ENCODE measurements around the gene SLC38A10. TPM values are rescaled to one million over a fixed set of nuclear protein-coding genes. Genes with fewer than 3 reads are reported as not detected.

The SLC38A10 gene
- total RNA-seq, 1 experiment from 2014 or later, result 43.8 TPM

- Histone ChIP-seq H3K9me3 (ENCODE audit: control insufficient read depth, low read depth, low read length) (no peaks in the 10 kb centered on the region), H2AK5ac (ENCODE audit: insufficient read length, low read length) (no peak overlapping the region), H2AFZ (ENCODE audit: low read length) (no peak overlapping the region), H3T11ph (ENCODE audit: low read length) (no peak overlapping the region), H4K8ac (replicated peaks; ENCODE audit: insufficient read length, low read depth, low read length) (no peak overlapping the region), H3K14ac (ENCODE audit: insufficient read depth, low read length) (no peak overlapping the region), H3K56ac (ENCODE audit: insufficient read length, low read depth, low read length) (no peak overlapping the region), H3K27ac (ENCODE audit: insufficient read length, low read depth, low read length) (no peak overlapping the region), H3K9ac (ENCODE audit: extremely low read depth, insufficient read length, low read length) (no peak overlapping the region), H3K23me2 (ENCODE audit: insufficient read length, low read depth, low read length, poor library complexity, severe bottlenecking) (no peaks in the 10 kb centered on the region), H2BK15ac (ENCODE audit: low read depth, low read length) (no peak overlapping the region), H4K91ac (ENCODE audit: insufficient read length, low read depth, low read length) (no peak overlapping the region), H2BK20ac (ENCODE audit: low read depth, low read length, poor library complexity, severe bottlenecking) (no peak overlapping the region), H3K23ac (ENCODE audit: insufficient read length, low read depth, low read length) (no peak overlapping the region), H3K79me2 (ENCODE audit: insufficient read depth, low read length) (no peaks in the 10 kb centered on the region), H4K20me1 (ENCODE audit: control insufficient read depth, insufficient read depth, insufficient read length) (no peaks in the 10 kb centered on the region), H2BK5ac (ENCODE audit: insufficient read length, low read length) (no peak overlapping the region), H3K4me1 (ENCODE audit: insufficient read depth, low read length) (no peaks in the 10 kb centered on the region), H3K27me3 (ENCODE audit: insufficient read depth, low read length) (no peaks in the 10 kb centered on the region), H2BK120ac (ENCODE audit: low read depth, low read length, poor library complexity, severe bottlenecking) (no peak overlapping the region), H3K4ac (ENCODE audit: low read depth, low read length) (no peak overlapping the region), H3K79me1 (ENCODE audit: insufficient read depth, low read depth, low read length, poor library complexity, severe bottlenecking) (no peaks in the 10 kb centered on the region), H3K18ac (ENCODE audit: insufficient read length, low read depth, low read length) (no peak overlapping the region), H4K5ac (ENCODE audit: insufficient read length, low read depth, low read length) (no peak overlapping the region), H3K4me2 (ENCODE audit: insufficient read depth, insufficient read length, low read length) (no peak overlapping the region), H2BK12ac (ENCODE audit: insufficient read length, low read depth, low read length) (no peak overlapping the region)
- Mint-ChIP-seq H3K27me3 (ENCODE audit: low read depth) (peaks cover 16% of the 10 kb centered on the region), H3K36me3 (ENCODE audit: insufficient read depth in 1 of 3, low read depth in 3 of 3) (no peaks in the 10 kb centered on the region), H3K9me3 (no peaks in the 10 kb centered on the region; a peak in 1 of 5 replicates), H3K4me1 (peaks cover 20 to 50% of the 10 kb centered on the region in 2 experiments), H3K27ac (no peak overlapping the region), H3K4me3 (no peak overlapping the region)
- WGBS (ENCODE audit: extremely low coverage, insufficient read length, low lambda C conversion rate), result no CpG with 5 or more reads among the region's 10 CpGs
- no peak for TF ChIP-seq CTCF (conservative IDR thresholded peaks at IDR 0.05)
- DNase-seq, result no peak
These were observed 35.8 kb upstream of the SLC38A10 start for GRCh38 chr17:81330884-81331245.

All from H9 (cell line).